Neural crest cell (in vitro differentiated cells): Measurements from ENCODE around the gene PRKCA. TPM values are rescaled to one million over a fixed set of nuclear protein-coding genes. Genes with fewer than 3 reads are reported as not detected.

Experiments
- DNase-seq: peaks from one replicate; pipeline ENCODE4 v3.0.0; 2021; ENCODE audit warnings: low read depth, mixed read lengths, low spot score
- H3K27ac Mint-ChIP-seq: one replicate; pipeline ENCODE4 v1.8.0; 2021; ENCODE audit warnings: mild to moderate bottlenecking, mixed read lengths; ENCODE audit not compliant: unreplicated experiment
- H3K27me3 Mint-ChIP-seq: 2 replicates; pipeline ENCODE4 v1.8.0; 2021; ENCODE audit warnings: low read depth, mild to moderate bottlenecking, mixed read lengths
- H3K36me3 Mint-ChIP-seq: 2 replicates; pipeline ENCODE4 v1.8.0; 2021; ENCODE audit warnings: low read depth, mild to moderate bottlenecking, mixed read lengths
- H3K4me1 Mint-ChIP-seq: 2 replicates; pipeline ENCODE4 v1.8.0; 2021; ENCODE audit warnings: mixed read lengths
- H3K4me3 Mint-ChIP-seq: one replicate; pipeline ENCODE4 v1.8.0; 2021; ENCODE audit warnings: mild to moderate bottlenecking, mixed read lengths
- H3K9me3 Mint-ChIP-seq: 2 replicates; pipeline ENCODE4 v1.8.0; 2021; ENCODE audit warnings: mixed read lengths
- CTCF ChIP-seq: fragments of 200-600 bp; sonication (generic); conservative IDR thresholded peaks from 2 replicates; pipeline ENCODE4 v1.5.0; 2021; ENCODE audit warnings: antibody characterized with exemption, mild to moderate bottlenecking
- total RNA-seq: library from RNA; stranded (reverse); gene quantifications from 2 replicates; pipeline ENCODE4 v1.2.1, GENCODE V29; 2021

PRKCA gene
- total RNA-seq, 1 donor from 2014 or later: 22.7 TPM

GRCh38 chr17:66799849-66800537, 497.6 kb downstream of the PRKCA start:
- Mint-ChIP-seq H3K27ac (no peak overlapping the region), H3K4me3 (no peak overlapping the region), H3K9me3 (no peaks in the 10 kb centered on the region), H3K36me3 (peaks cover 8% of the 10 kb centered on the region), H3K27me3 (no peaks in the 10 kb centered on the region), H3K4me1 (peaks cover 17% of the 10 kb centered on the region)
- no peak for DNase-seq
- no peak for TF ChIP-seq CTCF

- Mint-ChIP-seq H3K4me3 (no peak overlapping the region), H3K36me3 (peaks cover 3% of the 10 kb centered on the region), H3K27me3 (no peaks in the 10 kb centered on the region), H3K9me3 (no peaks in the 10 kb centered on the region), H3K4me1 (peaks cover 18% of the 10 kb centered on the region), H3K27ac (peak overlapping the region; percentile 75)
- DNase-seq: no peak
- TF ChIP-seq CTCF: no peak
Measured at GRCh38 chr17:66803474-66803951, 501.1 kb downstream of the PRKCA start.

- Mint-ChIP-seq H3K36me3 (peaks cover 3% of the 10 kb centered on the region), H3K4me1 (peaks cover 18% of the 10 kb centered on the region), H3K4me3 (no peak overlapping the region), H3K9me3 (no peaks in the 10 kb centered on the region), H3K27ac (no peak overlapping the region), H3K27me3 (no peaks in the 10 kb centered on the region)
- DNase-seq: no peak
- no peak for TF ChIP-seq CTCF
Measured at GRCh38 chr17:66805567-66805966, 503.2 kb downstream of the PRKCA start.

GRCh38 chr17:66807182-66807581, 504.8 kb downstream of the PRKCA start:
- Mint-ChIP-seq H3K9me3 (no peaks in the 10 kb centered on the region), H3K4me3 (no peak overlapping the region), H3K36me3 (peaks cover 3% of the 10 kb centered on the region), H3K27me3 (no peaks in the 10 kb centered on the region), H3K27ac (no peak overlapping the region), H3K4me1 (peaks cover 18% of the 10 kb centered on the region)
- TF ChIP-seq CTCF: no peak
- DNase-seq: no peak

GRCh38 chr17:66809408-66809807, 507.0 kb downstream of the PRKCA start:
- peaks cover 17% of the 10 kb centered on the region for H3K4me1 Mint-ChIP-seq
- no peak overlapping the region for H3K4me3 Mint-ChIP-seq
- no peak for DNase-seq
- no peaks in the 10 kb centered on the region for H3K9me3 Mint-ChIP-seq
- H3K36me3 Mint-ChIP-seq: no peaks in the 10 kb centered on the region
- no peak overlapping the region for H3K27ac Mint-ChIP-seq
- H3K27me3 Mint-ChIP-seq: no peaks in the 10 kb centered on the region
- TF ChIP-seq CTCF: no peak
